Loucy (cell line): ENCODE data around the gene NDST1.

Experiments
- H2AFZ ChIP-seq: fragments of 200-600 bp; sonication (generic); 2 replicates; pipeline ENCODE4 v1.6.0; 2016; ENCODE audit warnings: antibody characterized with exemption, mild to moderate bottlenecking, low read length, moderate library complexity
- H3F3A ChIP-seq: fragments of 200-600 bp; 2 replicates; pipeline ENCODE4 v1.6.0; 2016; ENCODE audit warnings: antibody characterized with exemption, low read depth, mild to moderate bottlenecking
- H3K27me3 ChIP-seq: fragments of 200-600 bp; sonication (generic); 2 replicates; pipeline ENCODE4 v1.6.1; 2014; ENCODE audit warnings: low read length, mild to moderate bottlenecking; ENCODE audit not compliant: insufficient read depth, poor library complexity, severe bottlenecking
- H3K36me3 ChIP-seq: fragments of 200-600 bp; sonication (generic); 2 replicates; pipeline ENCODE4 v1.6.1; 2016; ENCODE audit warnings: low read length; ENCODE audit not compliant: insufficient read depth
- H3K4me1 ChIP-seq: fragments of 200-600 bp; sonication (generic); 2 replicates; pipeline ENCODE4 v1.5.1; 2014; ENCODE audit warnings: low read length, mild to moderate bottlenecking; ENCODE audit not compliant: insufficient read depth, poor library complexity, severe bottlenecking
- H3K4me2 ChIP-seq: fragments of 200-600 bp; sonication (generic); 2 replicates; pipeline ENCODE4 v1.6.0; 2014; ENCODE audit warnings: antibody characterized with exemption, low read length, low read depth, mild to moderate bottlenecking; ENCODE audit not compliant: poor library complexity, severe bottlenecking
- H3K4me3 ChIP-seq: fragments of 200-600 bp; sonication (generic); 2 replicates; pipeline ENCODE4 v1.5.1; 2014; ENCODE audit warnings: low read length, mild to moderate bottlenecking, mixed read lengths; ENCODE audit not compliant: poor library complexity, severe bottlenecking
- H3K79me2 ChIP-seq: fragments of 200-600 bp; sonication (generic); 2 replicates; pipeline ENCODE4 v1.6.1; 2014; ENCODE audit warnings: low read length; ENCODE audit not compliant: insufficient read depth
- H3K9ac ChIP-seq: fragments of 200-600 bp; sonication (generic); 2 replicates; pipeline ENCODE4 v1.6.0; 2014; ENCODE audit warnings: mild to moderate bottlenecking, low read depth, low read length, moderate library complexity; ENCODE audit not compliant: poor library complexity, severe bottlenecking
- H3K9me2 ChIP-seq: fragments of 200-600 bp; sonication (generic); replicated peaks from 2 replicates; pipeline ENCODE4 v1.6.1; 2016; ENCODE audit warnings: low read depth, low read length, mixed read lengths
- H3K9me3 ChIP-seq: fragments of 200-600 bp; sonication (generic); 2 replicates; pipeline ENCODE4 v1.6.1; 2014; ENCODE audit warnings: mild to moderate bottlenecking, antibody characterized with exemption, low read length, low read depth; ENCODE audit not compliant: insufficient read depth
- H4K20me1 ChIP-seq: fragments of 200-600 bp; sonication (generic); 2 replicates; pipeline ENCODE4 v1.6.0; 2014; ENCODE audit warnings: antibody characterized with exemption, low read length, mild to moderate bottlenecking; ENCODE audit not compliant: insufficient read depth, poor library complexity, severe bottlenecking
- CTCF ChIP-seq: fragments of 200-600 bp; sonication (generic); conservative IDR thresholded peaks from 2 replicates; pipeline ENCODE4 v1.5.1; 2014; ENCODE audit warnings: mild to moderate bottlenecking, antibody characterized with exemption, low read length
- EZH2phosphoT487 ChIP-seq: fragments of 200-600 bp; IDR thresholded peaks from 2 replicates; pipeline ENCODE4 v1.6.1; 2018; ENCODE audit warnings: antibody characterized with exemption, mild to moderate bottlenecking, moderate library complexity, borderline replicate concordance

The NDST1 gene

GRCh38 chr5:150461231-150461630 lies 46.7 kb upstream of the NDST1 start:
- TF ChIP-seq CTCF (no peak), EZH2phosphoT487 (no peak)
- no peak overlapping the region for H3K4me3 ChIP-seq
- H3K4me2 ChIP-seq: no peak overlapping the region
- no peaks in the 10 kb centered on the region for H3K9me2 ChIP-seq
- no peaks in the 10 kb centered on the region for H3K36me3 ChIP-seq
- peak overlapping the region; percentile 33 for H3K9ac ChIP-seq
- no peaks in the 10 kb centered on the region for H3K9me3 ChIP-seq
- no peaks in the 10 kb centered on the region for H3K27me3 ChIP-seq
- peak overlapping the region; percentile 54; the same call in 1 of the 2 replicates for H2AFZ ChIP-seq
- H4K20me1 ChIP-seq: no peaks in the 10 kb centered on the region
- no peaks in the 10 kb centered on the region for H3K79me2 ChIP-seq
- no peaks in the 10 kb centered on the region for H3F3A ChIP-seq
- peaks cover 34% of the 10 kb centered on the region for H3K4me1 ChIP-seq

GRCh38 chr5:150464554-150465012 lies 43.3 kb upstream of the NDST1 start:
- Histone ChIP-seq H3K9ac (no peak overlapping the region), H3K4me3 (no peak overlapping the region), H3K27me3 (no peaks in the 10 kb centered on the region), H3K79me2 (no peaks in the 10 kb centered on the region), H3K36me3 (no peaks in the 10 kb centered on the region), H3K9me2 (no peaks in the 10 kb centered on the region), H3K4me1 (peaks cover 11% of the 10 kb centered on the region), H3K4me2 (no peak overlapping the region), H2AFZ (peak overlapping the region; percentile 18; the same call in 1 of the 2 replicates), H4K20me1 (no peaks in the 10 kb centered on the region), H3K9me3 (no peaks in the 10 kb centered on the region), H3F3A (no peaks in the 10 kb centered on the region)
- TF ChIP-seq CTCF: no peak
- no peak for TF ChIP-seq EZH2phosphoT487

GRCh38 chr5:150465927-150466326 lies 42.0 kb upstream of the NDST1 start:
- Histone ChIP-seq H2AFZ (no peak overlapping the region), H3K4me1 (peaks cover 10% of the 10 kb centered on the region), H3K9me2 (no peaks in the 10 kb centered on the region), H3K36me3 (no peaks in the 10 kb centered on the region), H3K79me2 (no peaks in the 10 kb centered on the region), H3K4me2 (no peak overlapping the region), H3K4me3 (no peak overlapping the region), H3F3A (no peaks in the 10 kb centered on the region), H3K9ac (no peak overlapping the region), H4K20me1 (no peaks in the 10 kb centered on the region), H3K27me3 (no peaks in the 10 kb centered on the region), H3K9me3 (no peaks in the 10 kb centered on the region)
- TF ChIP-seq EZH2phosphoT487: no peak
- TF ChIP-seq CTCF: no peak
